H1 (cell line): Measurements from ENCODE around the gene TMPRSS2. TPM values are rescaled to one million over a fixed set of nuclear protein-coding genes. Genes with fewer than 3 reads are reported as not detected.

Source experiments
- CBX5 ChIP-seq: fragments of 300-800, 300-1000 bp; sonication (generic); IDR thresholded peaks from 2 replicates; pipeline ENCODE4 v1.7.1; 2016; ENCODE audit warnings: antibody characterized with exemption, low read length, low read depth
- CTBP2 ChIP-seq: IDR thresholded peaks from 2 replicates; pipeline ENCODE4 v1.7.0; 2011; ENCODE audit warnings: borderline replicate concordance, mild to moderate bottlenecking, moderate library complexity, mixed read lengths, low read length; ENCODE audit not compliant: insufficient read depth, insufficient read length
- GABPA ChIP-seq: IDR thresholded peaks from 2 replicates; pipeline ENCODE4 v1.6.1; 2011; ENCODE audit warnings: mild to moderate bottlenecking, low read length, moderate library complexity, borderline replicate concordance; ENCODE audit not compliant: insufficient read depth
- HDAC6 ChIP-seq: IDR thresholded peaks from one replicate; pipeline ENCODE4 v1.7.1; 2012; ENCODE audit warnings: low read depth, mild to moderate bottlenecking, inconsistent platforms, low read length, moderate library complexity
- polyA plus RNA-seq, 7 experiments: library from polyadenylated mRNA; depleted of rRNA in 3 of 7; stranded (reverse) in 5 of 7; unstranded in 2 of 7; fragments of >200 nt in 5 of 7; fragments of 200-250 nt in 2 of 7; gene quantifications; 1 replicate in 5 of 7; 2 replicates in 1 of 7; 4 replicates in 1 of 7; pipeline versions ENCODE4 v1.2.1 to v1.2.3, GENCODE V29; 2011 to 2013; ENCODE audit warnings: missing spikeins in 2 of 7, mixed read lengths in 2 of 7
- total RNA-seq: library from RNA; stranded (reverse); fragmentation: NEBNext Ultra II Directional; extraction: Animal tissue kit (Norgen Biotek cat#: 25700); gene quantifications from 2 replicates; pipeline ENCODE4 v1.2.1, GENCODE V29; 2021
- TF ChIP-seq, protein P1 (sequence below): fragments of 300-600 bp; sonication (generic); IDR thresholded peaks from 2 replicates; pipeline ENCODE4 v1.7.1; 2012; ENCODE audit warnings: low read length, moderate library complexity, mild to moderate bottlenecking, inconsistent platforms; ENCODE audit not compliant: insufficient replicate concordance
- TF ChIP-seq, protein P2 (sequence below): IDR thresholded peaks from 2 replicates; pipeline ENCODE4 v1.6.1; 2012; ENCODE audit warnings: inconsistent platforms

TMPRSS2 gene
- total and polyA plus RNA-seq, 2 of the 8 experiments (the other 6 are each of a cell fraction or from before 2014, with no cell fraction given): 9.2 to 11.0 TPM

DNA sequence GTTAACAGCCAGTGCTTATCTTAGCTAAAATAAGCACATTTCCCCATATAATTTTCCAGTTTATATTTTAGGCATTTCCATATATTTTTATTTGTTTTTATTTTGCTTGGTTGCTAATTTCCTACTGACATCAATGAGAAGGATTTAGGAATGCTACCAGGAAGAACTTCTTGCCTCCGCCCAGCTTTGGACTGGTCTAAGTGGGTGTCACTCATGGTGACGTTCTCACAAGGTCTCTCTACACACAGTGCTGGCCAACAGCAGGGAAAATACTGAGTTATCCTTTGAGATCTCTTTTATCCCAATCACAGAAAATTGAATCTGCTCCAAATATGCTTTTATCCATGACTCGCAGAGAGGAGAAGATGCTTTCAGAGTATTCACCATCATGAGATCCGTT lies 68.7 kb downstream of the TMPRSS2 start (continued):
- TF ChIP-seq, protein P1, sequence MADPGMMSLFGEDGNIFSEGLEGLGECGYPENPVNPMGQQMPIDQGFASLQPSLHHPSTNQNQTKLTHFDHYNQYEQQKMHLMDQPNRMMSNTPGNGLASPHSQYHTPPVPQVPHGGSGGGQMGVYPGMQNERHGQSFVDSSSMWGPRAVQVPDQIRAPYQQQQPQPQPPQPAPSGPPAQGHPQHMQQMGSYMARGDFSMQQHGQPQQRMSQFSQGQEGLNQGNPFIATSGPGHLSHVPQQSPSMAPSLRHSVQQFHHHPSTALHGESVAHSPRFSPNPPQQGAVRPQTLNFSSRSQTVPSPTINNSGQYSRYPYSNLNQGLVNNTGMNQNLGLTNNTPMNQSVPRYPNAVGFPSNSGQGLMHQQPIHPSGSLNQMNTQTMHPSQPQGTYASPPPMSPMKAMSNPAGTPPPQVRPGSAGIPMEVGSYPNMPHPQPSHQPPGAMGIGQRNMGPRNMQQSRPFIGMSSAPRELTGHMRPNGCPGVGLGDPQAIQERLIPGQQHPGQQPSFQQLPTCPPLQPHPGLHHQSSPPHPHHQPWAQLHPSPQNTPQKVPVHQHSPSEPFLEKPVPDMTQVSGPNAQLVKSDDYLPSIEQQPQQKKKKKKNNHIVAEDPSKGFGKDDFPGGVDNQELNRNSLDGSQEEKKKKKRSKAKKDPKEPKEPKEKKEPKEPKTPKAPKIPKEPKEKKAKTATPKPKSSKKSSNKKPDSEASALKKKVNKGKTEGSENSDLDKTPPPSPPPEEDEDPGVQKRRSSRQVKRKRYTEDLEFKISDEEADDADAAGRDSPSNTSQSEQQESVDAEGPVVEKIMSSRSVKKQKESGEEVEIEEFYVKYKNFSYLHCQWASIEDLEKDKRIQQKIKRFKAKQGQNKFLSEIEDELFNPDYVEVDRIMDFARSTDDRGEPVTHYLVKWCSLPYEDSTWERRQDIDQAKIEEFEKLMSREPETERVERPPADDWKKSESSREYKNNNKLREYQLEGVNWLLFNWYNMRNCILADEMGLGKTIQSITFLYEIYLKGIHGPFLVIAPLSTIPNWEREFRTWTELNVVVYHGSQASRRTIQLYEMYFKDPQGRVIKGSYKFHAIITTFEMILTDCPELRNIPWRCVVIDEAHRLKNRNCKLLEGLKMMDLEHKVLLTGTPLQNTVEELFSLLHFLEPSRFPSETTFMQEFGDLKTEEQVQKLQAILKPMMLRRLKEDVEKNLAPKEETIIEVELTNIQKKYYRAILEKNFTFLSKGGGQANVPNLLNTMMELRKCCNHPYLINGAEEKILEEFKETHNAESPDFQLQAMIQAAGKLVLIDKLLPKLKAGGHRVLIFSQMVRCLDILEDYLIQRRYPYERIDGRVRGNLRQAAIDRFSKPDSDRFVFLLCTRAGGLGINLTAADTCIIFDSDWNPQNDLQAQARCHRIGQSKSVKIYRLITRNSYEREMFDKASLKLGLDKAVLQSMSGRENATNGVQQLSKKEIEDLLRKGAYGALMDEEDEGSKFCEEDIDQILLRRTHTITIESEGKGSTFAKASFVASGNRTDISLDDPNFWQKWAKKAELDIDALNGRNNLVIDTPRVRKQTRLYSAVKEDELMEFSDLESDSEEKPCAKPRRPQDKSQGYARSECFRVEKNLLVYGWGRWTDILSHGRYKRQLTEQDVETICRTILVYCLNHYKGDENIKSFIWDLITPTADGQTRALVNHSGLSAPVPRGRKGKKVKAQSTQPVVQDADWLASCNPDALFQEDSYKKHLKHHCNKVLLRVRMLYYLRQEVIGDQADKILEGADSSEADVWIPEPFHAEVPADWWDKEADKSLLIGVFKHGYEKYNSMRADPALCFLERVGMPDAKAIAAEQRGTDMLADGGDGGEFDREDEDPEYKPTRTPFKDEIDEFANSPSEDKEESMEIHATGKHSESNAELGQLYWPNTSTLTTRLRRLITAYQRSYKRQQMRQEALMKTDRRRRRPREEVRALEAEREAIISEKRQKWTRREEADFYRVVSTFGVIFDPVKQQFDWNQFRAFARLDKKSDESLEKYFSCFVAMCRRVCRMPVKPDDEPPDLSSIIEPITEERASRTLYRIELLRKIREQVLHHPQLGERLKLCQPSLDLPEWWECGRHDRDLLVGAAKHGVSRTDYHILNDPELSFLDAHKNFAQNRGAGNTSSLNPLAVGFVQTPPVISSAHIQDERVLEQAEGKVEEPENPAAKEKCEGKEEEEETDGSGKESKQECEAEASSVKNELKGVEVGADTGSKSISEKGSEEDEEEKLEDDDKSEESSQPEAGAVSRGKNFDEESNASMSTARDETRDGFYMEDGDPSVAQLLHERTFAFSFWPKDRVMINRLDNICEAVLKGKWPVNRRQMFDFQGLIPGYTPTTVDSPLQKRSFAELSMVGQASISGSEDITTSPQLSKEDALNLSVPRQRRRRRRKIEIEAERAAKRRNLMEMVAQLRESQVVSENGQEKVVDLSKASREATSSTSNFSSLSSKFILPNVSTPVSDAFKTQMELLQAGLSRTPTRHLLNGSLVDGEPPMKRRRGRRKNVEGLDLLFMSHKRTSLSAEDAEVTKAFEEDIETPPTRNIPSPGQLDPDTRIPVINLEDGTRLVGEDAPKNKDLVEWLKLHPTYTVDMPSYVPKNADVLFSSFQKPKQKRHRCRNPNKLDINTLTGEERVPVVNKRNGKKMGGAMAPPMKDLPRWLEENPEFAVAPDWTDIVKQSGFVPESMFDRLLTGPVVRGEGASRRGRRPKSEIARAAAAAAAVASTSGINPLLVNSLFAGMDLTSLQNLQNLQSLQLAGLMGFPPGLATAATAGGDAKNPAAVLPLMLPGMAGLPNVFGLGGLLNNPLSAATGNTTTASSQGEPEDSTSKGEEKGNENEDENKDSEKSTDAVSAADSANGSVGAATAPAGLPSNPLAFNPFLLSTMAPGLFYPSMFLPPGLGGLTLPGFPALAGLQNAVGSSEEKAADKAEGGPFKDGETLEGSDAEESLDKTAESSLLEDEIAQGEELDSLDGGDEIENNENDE: no peak
- TF ChIP-seq HDAC6: no peak
- no peak for TF ChIP-seq CTBP2
- TF ChIP-seq, protein P2, sequence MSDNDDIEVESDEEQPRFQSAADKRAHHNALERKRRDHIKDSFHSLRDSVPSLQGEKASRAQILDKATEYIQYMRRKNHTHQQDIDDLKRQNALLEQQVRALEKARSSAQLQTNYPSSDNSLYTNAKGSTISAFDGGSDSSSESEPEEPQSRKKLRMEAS: no peak
- TF ChIP-seq GABPA: no peak
- no peak for TF ChIP-seq CBX5
